DMS153 treated with DMSO at 0.1 percent for 48 hours (cell line): ENCODE measurements around the gene B3GALT6.
"Not testable (repeated sequence)": the region's sequence is repeated elsewhere in the genome, so short reads cannot be mapped to it uniquely, and the experiment has no call there.

Experiments used
- DNase-seq: peaks from one replicate; lab custom pipeline; 2025; ENCODE audit not compliant: unreplicated experiment; lab: John Stamatoyannopoulos, UW

The B3GALT6 gene

GRCh38 chr1:1242461-1243265, 10.6 kb downstream of the B3GALT6 start:
- DNase-seq = no peak

DNA sequence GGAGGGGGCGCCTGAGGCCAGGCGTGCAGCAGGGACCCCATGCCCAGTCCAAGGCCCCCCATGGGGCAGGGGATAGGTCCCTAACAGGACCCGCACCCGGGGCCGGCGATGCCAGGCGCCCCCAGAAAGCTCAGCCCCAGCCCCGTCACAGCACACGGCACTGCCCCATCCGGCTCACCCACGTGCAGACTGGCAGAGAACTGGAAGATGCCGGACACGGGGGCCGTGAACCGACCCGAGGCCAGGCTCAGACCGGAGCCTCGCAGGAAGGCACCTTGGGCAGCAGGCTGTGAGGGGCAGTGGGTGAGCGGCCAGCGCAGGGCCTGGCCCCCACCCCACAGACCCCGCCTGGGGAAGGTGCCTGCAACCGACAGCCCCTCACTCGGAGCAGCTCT, 11.2 kb downstream of the B3GALT6 start:
- no peak for DNase-seq

GRCh38 chr1:1243807-1244191, 11.8 kb downstream of the B3GALT6 start:
- no peak for DNase-seq

DNA sequence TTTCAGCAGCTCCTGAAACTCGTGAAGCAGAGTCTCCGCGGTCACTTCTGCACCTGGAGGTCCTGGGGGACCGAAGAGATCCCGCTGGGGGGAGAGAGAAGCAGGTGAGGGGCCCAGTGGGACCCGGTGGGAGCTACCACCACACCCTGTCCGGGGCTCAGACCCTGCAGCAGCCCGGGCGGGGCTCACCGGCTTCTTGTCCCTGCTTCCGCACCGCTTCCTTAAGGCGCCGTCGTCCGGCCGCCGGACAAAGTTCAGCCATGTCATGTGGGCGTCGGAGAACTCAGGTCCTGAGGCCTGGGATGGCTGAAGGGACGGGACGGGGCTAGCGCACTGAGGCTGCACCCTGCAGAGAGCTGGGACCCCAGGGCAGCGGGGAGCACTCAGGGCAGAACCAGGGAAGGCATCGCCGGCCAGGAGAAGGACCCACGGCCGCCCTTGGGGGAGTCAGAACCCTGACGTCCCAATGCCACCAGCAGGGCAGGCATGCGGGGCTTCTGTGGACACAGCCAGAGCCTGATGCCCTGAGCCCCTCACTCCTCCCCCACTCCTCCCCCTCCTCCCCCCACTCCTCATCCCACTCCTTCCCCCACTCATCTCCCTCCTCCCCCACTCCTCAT, 12.3 kb downstream of the B3GALT6 start:
- DNase-seq = no peak

DNA sequence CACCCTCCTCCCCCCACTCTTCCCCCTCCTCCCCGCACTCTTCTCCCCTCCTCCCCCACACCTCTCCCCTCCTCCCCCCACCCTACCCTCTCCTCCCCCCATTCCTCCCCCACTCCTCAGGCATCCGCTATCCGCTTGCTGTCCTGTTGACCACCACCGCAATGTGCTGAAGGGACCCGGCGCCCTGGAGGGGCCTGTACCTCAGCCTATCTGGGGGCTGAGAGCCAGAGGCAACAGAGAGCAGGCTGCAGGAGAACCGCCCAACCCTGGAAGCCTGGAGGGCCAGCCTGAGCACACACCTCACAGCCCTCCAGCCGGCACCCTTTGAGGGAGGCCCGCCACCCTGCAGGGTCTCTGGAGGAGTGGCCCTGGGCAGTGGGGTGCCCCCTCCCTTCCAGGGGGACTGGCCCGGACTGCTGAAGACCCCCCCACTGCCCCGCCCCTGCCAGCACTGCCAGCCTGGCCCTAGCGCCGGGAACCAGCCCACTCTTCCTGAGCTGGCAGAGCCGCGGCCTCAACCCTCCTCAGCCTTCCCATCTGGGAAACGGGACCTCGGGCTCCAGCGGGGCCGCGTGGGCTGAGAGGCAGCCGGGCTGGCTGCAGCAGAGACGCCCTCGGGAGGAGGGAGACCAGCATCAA, 13.3 kb downstream of the B3GALT6 start:
- no peak for DNase-seq

DNA sequence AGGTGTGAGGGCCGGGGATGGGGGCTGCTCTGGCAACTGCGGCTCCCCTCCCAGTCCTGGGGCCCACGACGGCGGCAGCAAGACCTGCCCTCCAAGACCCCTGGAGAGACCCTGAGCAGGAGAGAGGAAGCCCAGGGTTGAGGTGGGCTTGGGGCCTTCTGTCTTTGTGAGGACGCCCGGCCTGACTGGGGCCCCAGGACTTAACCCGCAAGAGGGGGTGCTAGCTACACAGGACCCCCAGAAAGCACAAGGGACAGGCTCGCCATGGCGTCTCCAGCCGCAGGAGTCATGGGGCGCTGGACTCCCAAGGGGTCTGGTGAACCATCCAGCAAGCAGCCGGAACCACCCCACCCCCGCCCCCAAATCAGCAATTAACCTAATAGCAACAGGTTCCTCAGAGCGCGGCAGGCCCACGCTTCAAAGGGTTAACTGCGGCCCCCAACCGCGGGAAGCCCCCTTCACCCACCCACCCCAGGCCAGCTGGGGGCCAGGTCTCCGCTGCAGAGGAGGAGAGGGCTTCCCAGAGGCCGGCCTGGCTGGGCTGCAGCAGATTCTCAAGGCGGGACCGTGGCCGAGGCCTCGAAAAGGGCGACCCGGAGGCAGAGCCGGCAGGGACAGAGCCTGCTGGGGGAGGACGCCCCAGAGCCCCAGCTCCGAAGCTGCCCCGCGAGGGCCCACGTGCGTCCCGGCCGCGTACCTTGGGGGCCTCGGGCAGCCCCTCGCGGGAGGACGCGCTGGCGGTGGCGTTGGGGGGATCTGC, 14.0 kb downstream of the B3GALT6 start:
- no peak for DNase-seq

- DNase-seq = no peak
Observed at GRCh38 chr1:1246577-1247340, 14.7 kb downstream of the B3GALT6 start, which contains the start of gene C1QTNF12. TSS of gene C1QTNF12 (minus strand) at chr1:1246722. CDS start at chr1:1246690, 32 bp downstream.

- DNase-seq = no peak
Observed at GRCh38 chr1:1247341-1247913, 15.4 kb downstream of the B3GALT6 start.

DNA sequence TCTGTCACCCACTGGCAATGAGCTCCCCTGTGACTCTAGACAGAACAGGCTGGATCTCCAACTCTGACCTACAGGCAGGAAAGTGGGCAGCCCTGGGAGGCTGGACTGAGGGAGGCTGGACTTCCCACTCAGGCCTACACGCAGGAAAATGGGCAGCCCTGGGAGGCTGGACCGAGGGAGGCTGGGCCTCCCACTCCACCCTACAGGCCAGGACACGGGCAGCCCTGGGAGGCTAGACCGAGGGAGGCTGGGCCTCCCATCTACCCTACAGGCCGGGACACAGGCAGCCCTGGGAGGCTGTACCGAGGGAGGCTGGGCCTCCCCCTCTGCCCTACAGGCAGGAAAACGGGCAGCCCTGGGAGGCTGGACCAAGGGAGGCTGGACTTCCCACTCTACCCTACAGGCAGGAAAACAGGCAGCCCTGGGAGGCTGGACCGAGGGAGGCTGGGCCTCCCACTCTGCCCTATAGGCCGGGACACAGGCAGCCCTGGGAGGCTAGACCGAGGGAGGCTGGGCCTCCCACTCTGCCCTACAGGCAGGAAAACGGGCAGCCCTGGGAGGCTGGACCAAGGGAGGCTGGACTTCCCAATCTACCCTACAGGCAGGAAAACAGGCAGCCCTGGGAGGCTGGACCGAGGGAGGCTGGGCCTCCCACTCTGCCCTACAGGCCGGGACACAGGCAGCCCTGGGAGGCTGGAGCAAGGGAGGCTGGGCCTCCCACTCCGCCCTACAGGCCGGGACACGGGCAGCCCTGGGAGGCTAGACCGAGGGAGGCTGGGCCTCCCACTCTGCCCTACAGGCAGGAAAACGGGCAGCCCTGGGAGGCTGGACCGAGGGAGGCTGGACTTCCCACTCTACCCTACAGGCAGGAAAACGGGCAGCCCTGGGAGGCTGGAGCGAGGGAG, 16.2 kb downstream of the B3GALT6 start:
- DNase-seq = not testable (repeated sequence)

DNA sequence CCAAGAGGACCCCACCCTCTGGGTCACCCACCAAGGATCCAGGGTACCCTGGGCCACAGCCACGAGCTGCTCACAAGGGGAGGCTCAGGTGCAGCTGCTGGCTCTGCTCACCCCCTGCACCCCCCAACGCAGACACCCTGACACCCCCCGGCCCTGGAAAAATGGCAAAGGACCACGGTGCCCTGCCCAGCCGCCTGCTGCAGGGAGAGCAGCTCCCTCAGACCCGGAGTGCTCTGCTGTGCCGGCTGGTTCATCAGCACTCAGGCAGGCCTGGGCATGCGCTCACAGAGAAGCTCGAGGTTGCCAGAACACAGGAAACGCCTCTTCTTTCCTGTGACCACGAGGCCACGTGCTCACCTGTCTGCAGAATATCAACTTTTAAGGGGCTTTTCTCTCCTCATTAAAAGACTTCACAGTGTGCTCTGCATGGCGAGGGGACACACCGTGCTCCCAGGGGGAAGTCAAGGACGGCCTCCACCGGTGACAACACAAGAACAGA, 18.8 kb downstream of the B3GALT6 start:
- DNase-seq = peak; percentile 92

GRCh38 chr1:1253314-1253713, 21.3 kb downstream of the B3GALT6 start:
- no peak for DNase-seq

DNA sequence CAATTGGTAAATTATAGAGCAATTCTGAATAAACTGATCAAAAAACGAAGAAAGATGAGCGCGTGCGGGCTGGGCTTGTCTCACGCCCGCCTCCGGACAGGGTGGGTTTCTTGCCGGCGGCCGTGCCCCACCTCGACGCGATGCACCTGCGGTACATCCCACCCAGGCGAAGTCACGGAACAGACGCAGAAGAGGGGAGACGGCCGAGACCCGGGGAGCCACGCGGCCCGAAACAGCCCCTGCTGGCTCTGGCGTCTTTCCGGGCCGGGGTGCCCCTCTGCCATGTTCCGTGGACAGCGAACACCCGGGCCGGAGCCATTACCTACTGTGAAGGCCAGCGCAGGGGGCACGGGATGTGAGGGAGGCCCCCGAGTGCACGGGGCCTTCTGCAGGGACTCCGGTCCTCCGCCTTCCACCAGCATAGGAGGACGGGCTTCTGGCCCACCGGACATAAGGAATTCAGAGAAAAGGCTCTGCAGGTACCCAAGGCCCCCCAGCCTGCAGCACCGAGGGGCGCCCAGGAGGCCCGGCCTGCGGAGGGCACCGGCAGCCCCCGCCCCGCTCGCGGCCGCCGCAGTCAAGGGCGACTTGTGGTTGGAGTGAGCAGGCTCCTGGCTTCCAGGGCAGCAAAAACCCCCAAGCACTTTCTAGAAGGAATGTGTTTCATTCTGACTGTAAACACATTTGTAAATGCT, 22.1 kb downstream of the B3GALT6 start:
- no peak for DNase-seq

DNA sequence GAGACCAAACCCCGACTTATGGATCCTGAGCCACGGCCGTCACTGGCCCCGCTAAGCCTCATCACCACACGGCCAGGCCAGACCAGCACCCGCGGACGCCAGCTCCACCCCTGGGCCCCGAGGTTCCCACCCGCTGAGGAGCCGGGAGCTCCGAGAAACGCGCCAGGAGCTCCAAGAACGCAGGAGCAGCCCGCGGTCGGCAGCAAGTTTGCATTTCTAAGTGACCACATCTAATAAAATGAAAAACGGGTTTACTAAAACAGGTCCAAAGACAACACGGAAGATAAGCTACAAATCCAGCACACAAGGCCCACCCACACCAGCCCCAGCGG, 22.6 kb downstream of the B3GALT6 start:
- no peak for DNase-seq

- no peak for DNase-seq
Observed at GRCh38 chr1:1255078-1255477, 23.0 kb downstream of the B3GALT6 start.

DNA sequence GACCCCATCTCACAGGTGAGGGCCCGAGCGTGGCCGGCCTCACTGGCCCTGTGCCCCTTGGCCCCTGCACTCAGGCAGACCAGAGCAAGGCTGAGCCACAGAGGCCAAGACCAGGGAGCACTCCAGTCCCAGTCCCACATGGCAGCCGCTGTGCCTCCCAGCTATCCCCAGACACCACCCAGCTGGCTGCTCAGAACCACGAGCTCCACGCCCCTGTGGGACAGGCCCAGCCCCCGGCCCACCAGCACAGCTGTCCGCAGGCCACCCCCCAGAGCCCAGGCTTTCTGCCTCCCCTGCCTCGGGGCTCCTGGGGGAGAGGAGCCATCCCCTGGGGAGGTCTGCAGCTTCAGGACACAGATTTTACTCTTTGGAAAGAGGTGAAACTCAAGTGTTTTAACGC, 23.6 kb downstream of the B3GALT6 start:
- DNase-seq = no peak

GRCh38 chr1:1256956-1257871, 25.2 kb downstream of the B3GALT6 start:
- DNase-seq = no peak

DNA sequence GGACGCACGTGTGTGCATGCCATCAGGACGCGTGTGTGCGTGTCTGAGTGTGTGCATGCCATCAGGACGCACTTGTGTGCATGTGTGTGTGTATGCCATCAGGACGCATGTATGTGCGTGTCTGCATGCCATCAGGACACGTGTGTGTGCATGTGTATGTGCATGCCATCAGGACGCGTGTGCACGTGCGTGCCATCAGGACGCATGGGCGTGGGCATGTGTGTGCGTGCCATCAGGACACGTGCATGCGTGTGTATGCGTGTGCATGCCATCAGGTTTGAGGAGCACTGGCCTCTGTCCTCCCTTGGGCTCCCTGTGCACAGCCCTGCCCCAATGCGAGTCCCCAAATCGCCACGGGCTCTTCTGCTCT, 27.1 kb downstream of the B3GALT6 start:
- DNase-seq = no peak

DNA sequence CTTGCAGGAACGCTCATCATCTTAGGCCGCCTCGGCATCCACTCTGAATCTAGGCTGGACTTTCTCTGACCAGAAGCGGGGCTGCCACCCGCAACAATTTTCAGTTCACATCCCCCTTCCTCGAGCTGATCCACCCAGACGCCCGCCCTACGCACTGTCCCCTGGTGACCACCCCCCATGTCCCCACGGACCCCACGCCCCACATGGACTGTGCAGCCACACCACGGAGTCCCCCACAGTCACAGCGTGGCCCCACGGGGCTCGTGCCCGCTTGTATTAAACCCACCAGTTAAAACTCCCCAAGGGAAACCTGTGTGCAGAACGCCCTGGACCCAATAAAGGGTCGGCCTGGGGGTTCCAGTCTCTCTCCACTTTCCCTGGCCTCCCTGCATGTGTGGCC, 27.5 kb downstream of the B3GALT6 start:
- DNase-seq = no peak
